Medulla oblongata (tissue), 1 donor: ENCODE results near the gene LCN15.
"Not testable (repeated sequence)": the region's sequence is repeated elsewhere in the genome, so short reads cannot be mapped to it uniquely, and the experiment has no call there.

Experiments
- DNase-seq: peaks from one replicate; pipeline ENCODE4 v3.0.0-alpha.2; 2015; ENCODE audit errors: extremely low spot score

The LCN15 gene

GRCh38 chr9:136755302-136756133 is 8.8 kb downstream of the LCN15 start:
- DNase-seq: not testable (repeated sequence)

- no peak for DNase-seq
Measured at GRCh38 chr9:136754626-136755301, 9.6 kb downstream of the LCN15 start.

GRCh38 chr9:136754059-136754572 is 10.2 kb downstream of the LCN15 start:
- no peak for DNase-seq

GRCh38 chr9:136753371-136754058 is 10.8 kb downstream of the LCN15 start:
- no peak for DNase-seq

- no peak for DNase-seq
Measured at GRCh38 chr9:136751814-136752213, 12.5 kb downstream of the LCN15 start.

GRCh38 chr9:136751244-136751643 is 13.1 kb downstream of the LCN15 start:
- no peak for DNase-seq

- no peak for DNase-seq
Measured at GRCh38 chr9:136750526-136750925, 13.8 kb downstream of the LCN15 start.

- DNase-seq: no peak
Measured at GRCh38 chr9:136748666-136749611, 15.4 kb downstream of the LCN15 start.

- DNase-seq: no peak
Measured at GRCh38 chr9:136748201-136748600, 16.1 kb downstream of the LCN15 start, which contains the start of gene LCN6. TSS of gene LCN6 (minus strand) at chr9:136748525. CDS start at chr9:136748483, 42 bp downstream.

GRCh38 chr9:136747161-136748060 is 16.9 kb downstream of the LCN15 start:
- DNase-seq: no peak

- no peak for DNase-seq
Measured at GRCh38 chr9:136746621-136747020, 17.7 kb downstream of the LCN15 start.

- DNase-seq: no peak
Measured at GRCh38 chr9:136746155-136746490, 18.2 kb downstream of the LCN15 start.

- DNase-seq: no peak
Measured at GRCh38 chr9:136745389-136746154, 18.7 kb downstream of the LCN15 start.

GRCh38 chr9:136744773-136745172 is 19.5 kb downstream of the LCN15 start:
- no peak for DNase-seq

GRCh38 chr9:136743639-136744211 is 20.6 kb downstream of the LCN15 start:
- DNase-seq: no peak

GRCh38 chr9:136742591-136743391 is 21.5 kb downstream of the LCN15 start, which contains the start of gene LCN10:
TSS of gene LCN10 (minus strand) at chr9:136742940. CDS start at chr9:136742903, 37 bp downstream.
- DNase-seq: no peak

GRCh38 chr9:136741883-136742571 is 22.3 kb downstream of the LCN15 start:
- no peak for DNase-seq
